ENCODE data around the gene GKN1.
"Not testable (repeated sequence)": the region's sequence is repeated elsewhere in the genome, so short reads cannot be mapped to it uniquely, and the experiment has no call there.

The GKN1 gene

GRCh38 chr2:68974251-68974650, at the start of gene GKN1:
GKN1 (plus strand) TSS chr2:68974636; CDS start chr2:68974678, 42 bp downstream.
- DNase-seq, result no peak

GRCh38 chr2:68925295-68925896, 49.0 kb upstream of the GKN1 start:
- peak in 7 of 51 donors; percentile 6 to 35 (median 17) for DNase-seq

GRCh38 chr2:68926796-68927195, 47.6 kb upstream of the GKN1 start:
- no peak for DNase-seq

- no peak for DNase-seq
These were observed 43.2 kb upstream of the GKN1 start for GRCh38 chr2:68931149-68931711.

- no peak for DNase-seq
These were observed 42.6 kb upstream of the GKN1 start for GRCh38 chr2:68931799-68932198.

- DNase-seq, result no peak
These were observed 42.0 kb upstream of the GKN1 start for GRCh38 chr2:68932402-68932801.

- no peak for DNase-seq
These were observed 40.4 kb upstream of the GKN1 start for GRCh38 chr2:68934021-68934420.

GRCh38 chr2:68935471-68935870, 39.0 kb upstream of the GKN1 start:
- DNase-seq, result no peak

- no peak for DNase-seq
These were observed 38.0 kb upstream of the GKN1 start for GRCh38 chr2:68936427-68936826.

- no peak for DNase-seq
These were observed 37.5 kb upstream of the GKN1 start for GRCh38 chr2:68936889-68937288.

- DNase-seq, result no peak
These were observed 36.9 kb upstream of the GKN1 start for GRCh38 chr2:68937346-68938055.

- no peak for DNase-seq
These were observed 35.5 kb upstream of the GKN1 start for GRCh38 chr2:68938938-68939337.

- no peak for DNase-seq
These were observed 34.5 kb upstream of the GKN1 start for GRCh38 chr2:68939962-68940361.

GRCh38 chr2:68940369-68940768, 34.1 kb upstream of the GKN1 start:
- no peak for DNase-seq

- DNase-seq, result no peak
These were observed 31.6 kb upstream of the GKN1 start for GRCh38 chr2:68942827-68943226.

- DNase-seq, result peak in 33 of 51 donors; percentile 2 to 59 (median 23)
These were observed 30.6 kb upstream of the GKN1 start for GRCh38 chr2:68943581-68944568.

- DNase-seq, result no peak
These were observed 28.3 kb upstream of the GKN1 start for GRCh38 chr2:68946117-68946516.

- DNase-seq, result no peak
These were observed 25.7 kb upstream of the GKN1 start for GRCh38 chr2:68948710-68949109.

- DNase-seq, result no peak
These were observed 22.5 kb upstream of the GKN1 start for GRCh38 chr2:68951899-68952298.

- no peak for DNase-seq
These were observed 21.4 kb upstream of the GKN1 start, which contains the start of gene GKN2 for GRCh38 chr2:68952887-68953521. GKN2 (minus strand) TSS chr2:68952893; CDS start chr2:68952861, 32 bp downstream.

- not testable (repeated sequence) for DNase-seq
These were observed 19.0 kb upstream of the GKN1 start for GRCh38 chr2:68955432-68955831.

All from hypothalamus (tissue), 51 donors.